GM18505 (cell line): ENCODE measurements around the gene RFC5.
"Not testable (repeated sequence)": the region's sequence is repeated elsewhere in the genome, so short reads cannot be mapped to it uniquely, and the experiment has no call there.

Experiments
- ATAC-seq: cut with Tn5 transposase; IDR thresholded peaks from one replicate; pipeline ENCODE4 v1.9.1; 2021; ENCODE audit not compliant: unreplicated experiment
- POLR2A ChIP-seq: IDR thresholded peaks from 4 replicates; pipeline ENCODE4 v1.6.1; 2011; ENCODE audit warnings: borderline replicate concordance; ENCODE audit not compliant: insufficient read depth, insufficient read length; ENCODE audit errors: extremely low read depth

The RFC5 gene

GRCh38 chr12:117986705-117987469 is 29.6 kb upstream of the RFC5 start:
- ATAC-seq = no peak
- no peak for TF ChIP-seq POLR2A

- no peak for TF ChIP-seq POLR2A
- no peak for ATAC-seq
Observed at GRCh38 chr12:117994551-117995438, 21.7 kb upstream of the RFC5 start.

- no peak for TF ChIP-seq POLR2A
- ATAC-seq = no peak
Observed at GRCh38 chr12:117998719-117999118, 17.8 kb upstream of the RFC5 start.

GRCh38 chr12:117999806-118000205 is 16.7 kb upstream of the RFC5 start:
- not testable (repeated sequence) for ATAC-seq

- no peak for ATAC-seq
- no peak for TF ChIP-seq POLR2A
Observed at GRCh38 chr12:118010903-118011302, 5.6 kb upstream of the RFC5 start.

- TF ChIP-seq POLR2A = no peak
- ATAC-seq = no peak
Observed at GRCh38 chr12:118011377-118011776, 5.1 kb upstream of the RFC5 start.

- no peak for ATAC-seq
- TF ChIP-seq POLR2A = no peak
Observed at GRCh38 chr12:118011961-118012360, 4.5 kb upstream of the RFC5 start.

- no peak for TF ChIP-seq POLR2A
- ATAC-seq = no peak
Observed at GRCh38 chr12:118013283-118013682, 3.2 kb upstream of the RFC5 start.

GRCh38 chr12:118015306-118015705 is 1.2 kb upstream of the RFC5 start:
- ATAC-seq = no peak
- TF ChIP-seq POLR2A = no peak

GRCh38 chr12:118015944-118016343 is 559 bp upstream of the RFC5 start:
- peak; percentile 3 for ATAC-seq
- TF ChIP-seq POLR2A = no peak

- no peak for ATAC-seq
- TF ChIP-seq POLR2A = no peak
Observed at GRCh38 chr12:118017926-118018325, 1.4 kb downstream of the RFC5 start.

- no peak for ATAC-seq
- TF ChIP-seq POLR2A = no peak
Observed at GRCh38 chr12:118020036-118020435, 3.5 kb downstream of the RFC5 start.

GRCh38 chr12:118022097-118022727 is 5.7 kb downstream of the RFC5 start:
- not testable (repeated sequence) for ATAC-seq

GRCh38 chr12:118022728-118023109 is 6.2 kb downstream of the RFC5 start:
- no peak for ATAC-seq
- TF ChIP-seq POLR2A = no peak
